COR-L47 (cell line): ENCODE data around the gene KIFC1.

Experiments
- DNase-seq: peaks from one replicate; lab custom pipeline; 2025; lab: John Stamatoyannopoulos, UW

Gene KIFC1

GRCh38 chr6:33425668-33426577 lies 34.3 kb downstream of the KIFC1 start:
- peak; percentile 73 for DNase-seq

DNA sequence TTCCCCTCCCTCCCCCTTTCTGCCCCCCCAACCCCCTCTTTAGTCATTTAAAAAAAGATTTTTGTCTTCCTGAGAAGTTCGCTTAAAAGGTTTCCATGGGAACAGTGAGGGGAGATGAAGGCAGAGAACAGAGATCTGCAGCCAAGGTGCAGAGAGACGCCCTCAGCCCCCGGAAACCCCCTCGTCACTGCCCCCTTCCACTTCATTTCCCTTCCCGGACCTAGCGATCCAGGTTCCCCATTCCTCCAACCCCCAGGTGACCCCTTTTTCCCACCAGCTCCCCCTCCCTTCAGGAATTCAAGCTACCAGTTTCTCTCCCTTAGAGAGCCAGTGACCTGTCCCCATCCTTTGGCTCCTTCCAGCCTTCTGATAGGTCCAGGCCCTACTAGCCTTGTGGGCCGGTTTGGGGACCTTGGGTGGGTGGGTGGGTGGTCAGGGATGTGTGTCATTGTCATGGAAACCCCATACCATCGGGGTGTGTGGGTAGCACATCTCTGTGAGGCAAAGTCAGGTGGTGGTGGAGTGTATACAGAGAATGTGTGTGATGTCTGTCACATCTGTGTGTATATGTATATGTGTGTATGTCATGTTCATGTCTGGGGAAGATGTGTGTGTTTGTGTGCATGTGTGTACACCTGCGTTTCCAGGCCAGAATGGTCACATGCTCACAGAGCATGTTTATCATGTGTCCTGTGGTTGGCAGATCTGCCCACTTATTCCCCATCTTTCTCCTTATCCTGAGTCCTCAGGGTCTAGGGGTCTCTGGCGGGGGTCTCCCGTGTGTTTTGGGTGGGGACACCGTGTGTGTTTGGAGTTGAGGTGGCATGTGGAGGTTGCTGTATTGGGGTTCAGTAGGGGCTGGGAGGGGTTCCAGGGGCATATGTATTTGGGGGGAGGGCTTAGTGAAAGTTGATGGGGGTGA lies 35.2 kb downstream of the KIFC1 start:
- DNase-seq: no peak

GRCh38 chr6:33427585-33428223 lies 36.1 kb downstream of the KIFC1 start:
- DNase-seq: peak; percentile 18

GRCh38 chr6:33428224-33428965 lies 36.8 kb downstream of the KIFC1 start:
- DNase-seq: peak; percentile 37

DNA sequence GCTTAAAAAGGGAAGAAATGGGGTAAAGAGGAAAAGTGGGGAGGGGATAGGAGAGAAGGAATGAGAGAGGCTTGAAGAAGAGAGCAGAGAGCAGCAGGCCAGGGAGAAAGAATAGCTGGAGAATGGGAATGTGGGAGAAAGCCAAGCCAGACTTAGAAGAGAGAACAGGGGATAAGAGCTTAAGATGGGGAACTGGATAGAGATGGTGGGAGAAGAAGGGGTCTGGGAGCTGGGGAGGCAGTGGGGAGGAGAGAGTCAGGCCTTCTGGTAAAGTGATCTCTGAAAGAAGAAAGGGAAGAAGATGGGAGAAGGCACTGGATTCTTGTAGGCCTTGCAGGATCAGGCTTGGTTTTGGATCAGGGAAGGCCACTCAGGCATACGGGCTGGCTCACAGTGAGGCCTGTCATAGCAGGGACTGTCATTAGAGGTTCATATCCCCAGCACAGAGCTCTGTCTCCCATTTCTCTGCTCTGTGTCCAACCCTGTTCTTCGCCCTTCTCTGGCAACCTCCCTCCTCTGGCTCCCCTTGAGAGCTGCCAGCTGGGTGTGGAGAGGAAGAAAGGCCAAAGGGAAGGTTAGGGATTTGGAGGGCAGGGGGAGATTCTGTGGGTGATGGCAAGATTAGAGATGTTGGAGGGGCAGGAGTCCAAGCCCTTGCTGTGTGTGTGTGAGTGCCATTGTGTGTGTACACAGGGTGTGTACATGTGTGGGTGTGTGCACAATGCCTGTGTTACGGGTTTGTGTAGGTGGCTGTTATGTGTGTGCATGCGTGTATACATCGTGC lies 37.5 kb downstream of the KIFC1 start:
- DNase-seq: no peak

GRCh38 chr6:33429750-33430052 lies 38.1 kb downstream of the KIFC1 start:
- no peak for DNase-seq

DNA sequence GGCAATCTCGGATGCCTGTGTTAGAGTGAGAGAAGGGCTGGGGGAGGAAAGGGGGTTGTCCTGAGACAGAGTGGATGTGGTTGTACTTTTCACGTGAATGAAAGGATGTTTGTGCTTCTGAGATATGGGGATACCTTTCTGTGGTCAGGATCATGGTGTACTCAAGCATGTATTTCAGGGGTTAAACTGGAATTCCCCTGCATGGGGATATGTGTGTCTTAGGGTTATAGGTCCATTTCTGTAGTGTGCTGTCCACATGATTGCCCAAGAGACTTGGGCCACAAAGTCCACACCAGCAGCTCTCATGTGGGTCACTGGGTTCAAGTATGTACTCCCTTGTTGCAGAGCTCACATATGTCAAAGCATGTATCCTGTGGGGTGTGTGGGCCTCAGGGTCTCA lies 38.7 kb downstream of the KIFC1 start:
- DNase-seq: no peak

GRCh38 chr6:33430991-33431879 lies 39.6 kb downstream of the KIFC1 start:
- peak; percentile 71 for DNase-seq

DNA sequence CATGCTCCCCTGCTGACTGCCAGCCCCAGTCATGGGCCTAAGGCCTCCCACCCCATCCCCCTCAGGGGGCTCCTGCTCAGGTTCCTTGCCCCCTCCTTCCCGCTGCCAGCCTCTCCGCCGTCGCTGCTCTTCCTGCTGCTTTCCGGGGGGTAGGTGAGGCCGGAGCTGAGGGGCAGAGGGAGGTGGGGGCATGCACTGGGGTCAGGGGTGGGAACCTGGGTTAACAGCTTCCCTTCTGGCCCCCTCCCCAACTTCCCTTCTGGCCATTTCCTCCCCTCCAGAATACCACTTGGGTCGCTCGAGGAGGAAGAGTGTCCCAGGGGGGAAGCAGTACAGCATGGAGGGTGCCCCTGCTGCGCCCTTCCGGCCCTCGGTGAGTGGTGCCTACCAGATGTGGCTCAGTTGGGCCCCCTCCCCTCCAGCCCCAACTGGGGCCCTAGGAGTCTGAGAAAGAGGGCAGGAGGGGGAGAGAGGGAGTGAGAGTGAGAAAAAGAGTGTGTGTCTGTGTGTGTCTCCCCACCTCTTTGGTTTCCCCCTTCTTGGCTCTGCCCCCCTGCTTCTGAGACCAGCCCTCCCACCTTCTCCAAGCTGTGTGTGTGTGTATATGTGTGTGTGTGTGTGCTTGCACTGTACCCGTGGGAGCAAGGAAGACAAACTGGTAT lies 40.4 kb downstream of the KIFC1 start:
- DNase-seq: no peak

DNA sequence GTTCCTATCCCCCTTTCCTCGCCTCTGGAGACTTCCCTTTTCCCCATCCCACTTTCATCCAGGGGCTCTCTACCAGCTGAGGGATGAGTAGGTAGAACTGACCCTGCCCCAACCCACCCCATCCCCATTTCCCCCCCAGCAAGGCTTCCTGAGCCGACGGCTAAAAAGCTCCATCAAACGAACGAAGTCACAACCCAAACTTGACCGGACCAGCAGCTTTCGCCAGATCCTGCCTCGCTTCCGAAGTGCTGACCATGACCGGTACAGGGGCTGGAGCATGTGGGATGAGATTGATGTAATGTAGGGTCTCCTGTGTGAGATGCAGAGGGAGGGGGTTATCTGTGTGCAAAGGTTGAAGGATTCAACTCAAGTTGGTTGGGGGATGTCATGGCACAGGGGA lies 40.9 kb downstream of the KIFC1 start:
- DNase-seq: no peak

- DNase-seq: no peak
These were observed 41.4 kb downstream of the KIFC1 start for GRCh38 chr6:33433001-33433543.

DNA sequence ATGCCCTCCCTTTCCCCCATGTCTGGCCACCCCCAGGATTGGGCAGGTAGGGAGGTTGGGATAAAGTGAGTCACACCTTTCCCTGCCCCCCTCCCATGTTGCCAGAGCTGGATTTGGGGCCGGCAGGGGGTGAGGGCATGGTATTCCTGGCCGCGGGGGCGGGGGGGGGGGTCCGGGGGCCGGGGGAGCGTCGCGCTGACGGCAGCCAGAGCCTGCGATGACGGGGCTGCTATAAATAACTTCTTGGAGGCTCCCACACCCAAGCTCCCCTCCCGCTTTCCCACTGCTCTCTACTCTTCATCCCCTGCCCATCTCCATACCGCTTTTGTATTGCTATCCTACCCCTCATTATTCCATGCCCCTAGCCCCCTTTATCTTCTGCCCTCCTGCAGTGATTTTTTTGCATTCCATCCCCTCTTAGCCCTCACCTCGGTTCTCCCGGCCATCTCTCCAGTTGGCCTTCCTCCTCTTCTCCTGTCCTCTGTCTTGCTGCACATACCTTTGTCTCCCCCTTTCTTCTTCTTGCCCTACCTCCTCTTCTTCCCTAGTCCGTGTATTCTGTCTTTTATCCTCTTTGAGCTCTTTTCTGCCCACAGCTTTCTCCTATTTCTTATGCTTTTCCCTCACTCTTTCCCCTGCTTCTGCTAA lies 42.0 kb downstream of the KIFC1 start:
- no peak for DNase-seq

- DNase-seq: no peak
These were observed 43.3 kb downstream of the KIFC1 start for GRCh38 chr6:33434961-33435360.

DNA sequence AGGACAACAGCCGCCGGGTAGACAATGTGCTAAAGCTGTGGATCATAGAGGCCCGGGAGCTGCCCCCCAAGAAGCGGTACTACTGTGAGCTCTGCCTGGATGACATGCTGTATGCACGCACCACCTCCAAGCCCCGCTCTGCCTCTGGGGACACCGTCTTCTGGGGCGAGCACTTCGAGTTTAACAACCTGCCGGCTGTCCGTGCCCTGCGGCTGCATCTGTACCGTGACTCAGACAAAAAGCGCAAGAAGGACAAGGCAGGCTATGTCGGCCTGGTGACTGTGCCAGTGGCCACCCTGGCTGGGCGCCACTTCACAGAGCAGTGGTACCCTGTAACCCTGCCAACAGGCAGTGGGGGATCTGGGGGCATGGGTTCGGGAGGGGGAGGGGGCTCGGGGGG lies 46.0 kb downstream of the KIFC1 start:
- DNase-seq: no peak

DNA sequence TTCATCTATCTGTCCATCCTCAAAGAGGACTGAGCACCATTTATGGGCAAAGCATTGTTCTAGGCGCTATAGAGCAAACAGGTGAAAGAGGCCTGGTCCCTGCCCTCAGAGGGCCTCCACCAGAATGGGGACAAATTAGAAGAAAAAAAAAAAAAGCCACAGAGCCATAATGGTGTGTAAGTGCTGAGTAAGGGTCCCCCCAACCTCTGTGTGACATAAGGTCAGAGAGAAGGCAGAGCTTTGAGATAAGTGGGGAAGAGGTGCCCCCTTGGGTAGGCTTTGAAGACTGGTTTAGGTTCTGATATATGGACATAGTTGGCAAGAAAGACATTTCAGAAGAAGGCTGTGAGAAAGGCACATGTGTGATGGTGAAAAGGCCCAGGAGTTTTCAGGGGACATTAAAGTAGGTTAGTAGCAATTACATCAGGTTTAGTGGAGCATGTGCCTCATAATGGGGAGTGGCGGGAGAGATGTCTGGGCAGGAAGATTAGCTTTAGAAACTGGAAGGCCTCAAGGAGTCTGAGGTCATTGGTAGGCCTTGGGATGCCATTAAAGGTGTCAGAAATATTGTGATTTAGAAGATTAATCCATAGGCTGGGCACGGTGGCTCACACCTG lies 47.5 kb downstream of the KIFC1 start:
- DNase-seq: no peak

DNA sequence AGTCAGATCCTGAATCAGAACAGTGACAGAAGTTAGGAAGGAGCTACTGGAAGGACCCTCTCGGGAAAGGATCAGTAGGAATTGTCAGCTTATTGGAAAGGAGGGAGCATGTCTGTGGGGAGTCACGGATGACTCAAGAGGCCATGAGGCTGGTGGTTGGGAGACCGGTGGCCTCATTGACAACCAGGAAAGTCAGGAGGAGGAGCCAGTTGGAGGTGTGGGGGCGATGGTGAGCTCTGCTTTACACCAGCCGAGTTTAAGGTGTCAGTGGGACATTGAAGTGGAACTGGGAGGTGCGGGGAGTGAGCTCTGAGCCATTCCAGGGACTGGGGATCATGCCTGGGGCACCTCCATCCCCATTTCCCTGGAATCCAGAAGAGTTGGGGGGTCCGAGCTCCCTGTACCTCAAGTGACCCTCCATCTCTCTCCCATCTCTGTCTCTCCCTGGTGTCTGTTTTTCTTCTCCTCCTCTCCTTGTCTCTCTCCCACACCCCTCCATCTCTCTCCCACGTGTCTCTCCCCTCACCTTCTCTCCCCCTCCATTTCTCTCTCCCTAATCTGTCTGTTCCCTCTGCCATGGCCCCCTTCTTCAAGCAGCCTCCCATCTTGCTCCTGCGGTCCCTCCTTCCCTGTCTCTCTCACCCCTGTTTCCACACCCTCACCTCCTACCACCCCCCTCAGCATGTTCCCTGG lies 48.5 kb downstream of the KIFC1 start:
- DNase-seq: no peak

DNA sequence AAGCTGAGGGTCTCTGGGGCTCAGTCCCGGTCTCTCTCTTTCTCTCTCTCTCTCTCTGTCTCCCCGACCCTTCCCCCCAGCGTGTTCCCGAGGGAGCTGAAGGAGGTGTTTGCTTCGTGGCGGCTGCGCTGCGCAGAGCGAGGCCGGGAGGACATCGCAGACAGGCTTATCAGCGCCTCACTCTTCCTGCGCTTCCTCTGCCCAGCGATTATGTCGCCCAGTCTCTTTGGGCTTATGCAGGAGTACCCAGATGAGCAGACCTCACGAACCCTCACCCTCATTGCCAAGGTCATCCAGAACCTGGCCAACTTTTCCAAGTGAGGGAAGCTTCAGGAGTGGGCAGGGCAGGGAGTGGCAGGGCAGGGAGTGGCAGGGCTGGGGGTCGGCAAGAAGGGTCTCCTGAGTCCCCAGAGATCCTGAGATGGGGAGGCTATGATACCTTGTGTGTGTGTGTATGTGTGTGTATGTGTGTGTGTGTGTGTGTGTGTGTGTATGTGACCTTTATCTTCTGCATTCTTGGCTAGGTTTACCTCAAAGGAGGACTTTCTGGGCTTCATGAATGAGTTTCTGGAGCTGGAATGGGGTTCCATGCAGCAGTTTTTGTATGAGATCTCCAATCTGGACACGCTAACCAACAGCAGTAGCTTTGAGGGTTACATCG lies 49.2 kb downstream of the KIFC1 start:
- DNase-seq: no peak
